Measurements from ENCODE around the gene OPN3. TPM values are rescaled to one million over a fixed set of nuclear protein-coding genes. Genes with fewer than 3 reads are reported as not detected.

The OPN3 gene
- total and polyA plus RNA-seq, 2 donors (not counting 1 experiment from before 2014, with no cell fraction given), result 21.0 to 29.6 TPM

- no peak overlapping the region for H3K4me3 Mint-ChIP-seq
- Histone ChIP-seq H3K36me3 (replicated peaks in 1 of 2; ENCODE audit: control extremely low read depth in 1 of 2, control insufficient read depth in 1 of 2, extremely low read depth in 1 of 2, insufficient read depth in 2 of 2, low read length in 1 of 2) (peaks cover 25 to 77% of the 10 kb centered on the region in 2 experiments), H3K9ac (ENCODE audit: low read length) (no peak overlapping the region), H3K4me1 (ENCODE audit: control insufficient read depth in 2 of 2, insufficient read depth in 2 of 2, low read length in 2 of 2) (peaks cover 18 to 19% of the 10 kb centered on the region in 2 donors), H3K79me2 (ENCODE audit: control insufficient read depth, insufficient read depth, low read length) (no peaks in the 10 kb centered on the region), H4K20me1 (ENCODE audit: control insufficient read depth, insufficient read depth, low read length, poor library complexity, severe bottlenecking) (no peaks in the 10 kb centered on the region), H3K4me2 (replicated peaks; ENCODE audit: low read depth, low read length, poor library complexity, severe bottlenecking) (no peak overlapping the region), H2AFZ (ENCODE audit: insufficient read depth, low read depth, low read length, poor library complexity, severe bottlenecking) (no peak overlapping the region), H3K4me3 (ENCODE audit: control extremely low read depth in 1 of 5, extremely low read depth in 1 of 5, insufficient read depth in 1 of 5, low read depth in 2 of 5, low read length in 4 of 5) (no peak overlapping the region), H3K27me3 (replicated peaks in 1 of 4; ENCODE audit: control extremely low read depth in 1 of 4, control insufficient read depth in 3 of 4, insufficient read depth in 4 of 4, low read length in 3 of 4) (no peaks in the 10 kb centered on the region), H3K9me3 (ENCODE audit: control extremely low read depth in 1 of 3, control insufficient read depth in 2 of 3, insufficient read depth in 1 of 3, low read length in 2 of 3) (no peaks in the 10 kb centered on the region), H3K27ac (ENCODE audit: low read length in 2 of 2) (peak overlapping the region in 1 of 2 donors; percentile 21)
- H3K27ac Mint-ChIP-seq, result peak overlapping the region; percentile 70
- no CpG with 5 or more reads among the region's 1 CpG for WGBS (ENCODE audit: insufficient coverage)
- H3K9me3 Mint-ChIP-seq (ENCODE audit: insufficient read depth), result no peaks in the 10 kb centered on the region
- H3K27me3 Mint-ChIP-seq, result no peaks in the 10 kb centered on the region
- TF ChIP-seq CTCF (IDR thresholded peaks at IDR 0.05) (no peak), EZH2 (IDR thresholded peaks at IDR 0.05; ENCODE audit: borderline replicate concordance, insufficient read depth, low read depth, low read length, poor library complexity, severe bottlenecking) (no peak)
- peaks cover 23% of the 10 kb centered on the region for H3K4me1 Mint-ChIP-seq
- CTCF ChIA-PET, result no interaction called here
- POLR2A ChIA-PET, result no interaction called here
- no peak for DNase-seq
- intact Hi-C loops (cut with micrococcal nuclease), result no loop called here
- ATAC-seq (ENCODE audit: low read depth), result no peak
Measured at GRCh38 chr1:241593186-241593585, 47.0 kb downstream of the OPN3 start.

GRCh38 chr1:241592273-241592958 lies 47.8 kb downstream of the OPN3 start:
- H3K27ac Mint-ChIP-seq, result peak overlapping the region; percentile 86
- H3K4me3 Mint-ChIP-seq, result no peak overlapping the region
- CTCF ChIA-PET, result interaction anchor here (1.0 kb wide), 1 partner anchor 34 kb away, joined by 3 read pairs; no protein-coding TSS in a partner anchor
- POLR2A ChIA-PET, result no interaction called here
- no peak for TF ChIP-seq EZH2 (IDR thresholded peaks at IDR 0.05; ENCODE audit: borderline replicate concordance, insufficient read depth, low read depth, low read length, poor library complexity, severe bottlenecking)
- Histone ChIP-seq H3K4me1 (ENCODE audit: control insufficient read depth in 2 of 2, insufficient read depth in 2 of 2, low read length in 2 of 2) (peaks cover 11 to 12% of the 10 kb centered on the region in 2 donors), H3K9ac (ENCODE audit: low read length) (no peak overlapping the region), H3K9me3 (ENCODE audit: control extremely low read depth in 1 of 3, control insufficient read depth in 2 of 3, insufficient read depth in 1 of 3, low read length in 2 of 3) (no peaks in the 10 kb centered on the region), H3K4me2 (replicated peaks; ENCODE audit: low read depth, low read length, poor library complexity, severe bottlenecking) (no peak overlapping the region), H3K79me2 (ENCODE audit: control insufficient read depth, insufficient read depth, low read length) (no peaks in the 10 kb centered on the region), H3K27me3 (replicated peaks in 1 of 4; ENCODE audit: control extremely low read depth in 1 of 4, control insufficient read depth in 3 of 4, insufficient read depth in 4 of 4, low read length in 3 of 4) (no peaks in the 10 kb centered on the region), H2AFZ (ENCODE audit: insufficient read depth, low read depth, low read length, poor library complexity, severe bottlenecking) (no peak overlapping the region), H3K36me3 (replicated peaks in 1 of 2; ENCODE audit: control extremely low read depth in 1 of 2, control insufficient read depth in 1 of 2, extremely low read depth in 1 of 2, insufficient read depth in 2 of 2, low read length in 1 of 2) (peaks cover 23 to 78% of the 10 kb centered on the region in 2 experiments), H3K4me3 (ENCODE audit: control extremely low read depth in 1 of 5, extremely low read depth in 1 of 5, insufficient read depth in 1 of 5, low read depth in 2 of 5, low read length in 4 of 5) (no peak overlapping the region), H3K27ac (ENCODE audit: low read length in 2 of 2) (peak overlapping the region in 1 of 2 donors; percentile 64), H4K20me1 (ENCODE audit: control insufficient read depth, insufficient read depth, low read length, poor library complexity, severe bottlenecking) (no peaks in the 10 kb centered on the region)
- no peaks in the 10 kb centered on the region for H3K27me3 Mint-ChIP-seq
- H3K9me3 Mint-ChIP-seq (ENCODE audit: insufficient read depth), result no peaks in the 10 kb centered on the region
- intact Hi-C loops (cut with micrococcal nuclease), result no loop called here
- peaks cover 15% of the 10 kb centered on the region for H3K4me1 Mint-ChIP-seq
- ATAC-seq (ENCODE audit: low read depth), result no peak
- DNase-seq, result no peak
- 40% methylated on average over 1 of the region's 3 CpGs for WGBS (ENCODE audit: insufficient coverage)

All from B cell (primary cell).